Measurements from ENCODE around the gene NPFFR1. TPM values are rescaled to one million over a fixed set of nuclear protein-coding genes. Genes with fewer than 3 reads are reported as not detected.
A peak's percentile ranks its signal among the peaks of the same experiment; 100 is the strongest.

NPFFR1 gene
- total and polyA plus RNA-seq, 2 experiments from 2014 or later: 0.03 to 0.05 TPM

DNA sequence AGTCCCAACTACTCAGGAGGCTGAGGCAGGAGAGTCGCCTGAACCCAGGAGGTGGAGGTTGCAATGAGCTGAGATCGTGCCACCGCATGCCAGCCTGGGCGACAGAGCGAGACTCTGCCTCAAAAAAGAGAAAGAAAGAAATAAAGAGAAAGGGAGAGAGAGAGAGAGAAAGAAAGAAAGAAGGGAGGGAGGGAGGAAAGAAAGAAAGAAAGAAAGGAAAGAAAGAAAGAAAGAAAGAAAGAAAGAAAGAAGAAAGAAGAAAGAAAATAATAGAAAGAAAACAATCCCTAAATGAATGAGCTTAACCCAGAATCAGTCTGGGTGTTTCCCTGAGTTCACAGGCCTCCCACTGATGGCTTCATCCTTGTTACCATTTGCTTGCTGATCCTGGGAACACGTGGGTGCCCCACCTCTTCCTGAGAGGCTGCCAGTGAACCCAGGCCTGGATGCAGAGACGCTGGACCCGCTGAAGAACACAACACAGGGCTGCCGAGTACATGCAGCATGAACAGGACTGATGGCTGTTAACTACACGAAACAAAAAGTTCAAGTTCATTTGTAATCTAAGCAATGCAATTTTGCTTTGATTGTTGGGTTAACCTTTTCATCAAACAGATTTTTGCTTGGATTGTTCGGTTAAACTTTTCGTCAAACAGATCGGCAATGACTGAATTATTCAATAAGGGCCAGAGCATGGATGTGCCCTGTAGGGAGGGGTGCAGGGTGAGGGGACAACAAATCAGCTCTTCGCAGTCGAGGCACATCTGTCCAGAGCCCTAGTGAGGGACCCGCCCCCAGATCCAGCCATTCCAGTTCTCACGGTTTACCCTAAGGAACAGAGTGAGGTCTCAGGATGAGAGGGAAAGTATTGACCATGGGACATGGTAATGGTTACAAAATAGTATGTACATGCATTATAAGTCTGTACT, 11.5 kb downstream of the NPFFR1 start:
- H3K36me3 ChIP-seq (ENCODE audit: insufficient read depth): no peaks in the 10 kb centered on the region
- DNase-seq (ENCODE audit: low spot score): no peak
- H4K20me1 ChIP-seq (replicated peaks; ENCODE audit: insufficient read depth): no peaks in the 10 kb centered on the region
- H3K4me2 ChIP-seq: no peak overlapping the region
- H3K9me2 ChIP-seq (ENCODE audit: insufficient read depth): 0 out of 2 replicates have a peak, but pooled peaks cover 5% of the 10 kb centered on the region
- H3F3A ChIP-seq (replicated peaks; ENCODE audit: low read depth): no peaks in the 10 kb centered on the region
- TF ChIP-seq, protein P1, sequence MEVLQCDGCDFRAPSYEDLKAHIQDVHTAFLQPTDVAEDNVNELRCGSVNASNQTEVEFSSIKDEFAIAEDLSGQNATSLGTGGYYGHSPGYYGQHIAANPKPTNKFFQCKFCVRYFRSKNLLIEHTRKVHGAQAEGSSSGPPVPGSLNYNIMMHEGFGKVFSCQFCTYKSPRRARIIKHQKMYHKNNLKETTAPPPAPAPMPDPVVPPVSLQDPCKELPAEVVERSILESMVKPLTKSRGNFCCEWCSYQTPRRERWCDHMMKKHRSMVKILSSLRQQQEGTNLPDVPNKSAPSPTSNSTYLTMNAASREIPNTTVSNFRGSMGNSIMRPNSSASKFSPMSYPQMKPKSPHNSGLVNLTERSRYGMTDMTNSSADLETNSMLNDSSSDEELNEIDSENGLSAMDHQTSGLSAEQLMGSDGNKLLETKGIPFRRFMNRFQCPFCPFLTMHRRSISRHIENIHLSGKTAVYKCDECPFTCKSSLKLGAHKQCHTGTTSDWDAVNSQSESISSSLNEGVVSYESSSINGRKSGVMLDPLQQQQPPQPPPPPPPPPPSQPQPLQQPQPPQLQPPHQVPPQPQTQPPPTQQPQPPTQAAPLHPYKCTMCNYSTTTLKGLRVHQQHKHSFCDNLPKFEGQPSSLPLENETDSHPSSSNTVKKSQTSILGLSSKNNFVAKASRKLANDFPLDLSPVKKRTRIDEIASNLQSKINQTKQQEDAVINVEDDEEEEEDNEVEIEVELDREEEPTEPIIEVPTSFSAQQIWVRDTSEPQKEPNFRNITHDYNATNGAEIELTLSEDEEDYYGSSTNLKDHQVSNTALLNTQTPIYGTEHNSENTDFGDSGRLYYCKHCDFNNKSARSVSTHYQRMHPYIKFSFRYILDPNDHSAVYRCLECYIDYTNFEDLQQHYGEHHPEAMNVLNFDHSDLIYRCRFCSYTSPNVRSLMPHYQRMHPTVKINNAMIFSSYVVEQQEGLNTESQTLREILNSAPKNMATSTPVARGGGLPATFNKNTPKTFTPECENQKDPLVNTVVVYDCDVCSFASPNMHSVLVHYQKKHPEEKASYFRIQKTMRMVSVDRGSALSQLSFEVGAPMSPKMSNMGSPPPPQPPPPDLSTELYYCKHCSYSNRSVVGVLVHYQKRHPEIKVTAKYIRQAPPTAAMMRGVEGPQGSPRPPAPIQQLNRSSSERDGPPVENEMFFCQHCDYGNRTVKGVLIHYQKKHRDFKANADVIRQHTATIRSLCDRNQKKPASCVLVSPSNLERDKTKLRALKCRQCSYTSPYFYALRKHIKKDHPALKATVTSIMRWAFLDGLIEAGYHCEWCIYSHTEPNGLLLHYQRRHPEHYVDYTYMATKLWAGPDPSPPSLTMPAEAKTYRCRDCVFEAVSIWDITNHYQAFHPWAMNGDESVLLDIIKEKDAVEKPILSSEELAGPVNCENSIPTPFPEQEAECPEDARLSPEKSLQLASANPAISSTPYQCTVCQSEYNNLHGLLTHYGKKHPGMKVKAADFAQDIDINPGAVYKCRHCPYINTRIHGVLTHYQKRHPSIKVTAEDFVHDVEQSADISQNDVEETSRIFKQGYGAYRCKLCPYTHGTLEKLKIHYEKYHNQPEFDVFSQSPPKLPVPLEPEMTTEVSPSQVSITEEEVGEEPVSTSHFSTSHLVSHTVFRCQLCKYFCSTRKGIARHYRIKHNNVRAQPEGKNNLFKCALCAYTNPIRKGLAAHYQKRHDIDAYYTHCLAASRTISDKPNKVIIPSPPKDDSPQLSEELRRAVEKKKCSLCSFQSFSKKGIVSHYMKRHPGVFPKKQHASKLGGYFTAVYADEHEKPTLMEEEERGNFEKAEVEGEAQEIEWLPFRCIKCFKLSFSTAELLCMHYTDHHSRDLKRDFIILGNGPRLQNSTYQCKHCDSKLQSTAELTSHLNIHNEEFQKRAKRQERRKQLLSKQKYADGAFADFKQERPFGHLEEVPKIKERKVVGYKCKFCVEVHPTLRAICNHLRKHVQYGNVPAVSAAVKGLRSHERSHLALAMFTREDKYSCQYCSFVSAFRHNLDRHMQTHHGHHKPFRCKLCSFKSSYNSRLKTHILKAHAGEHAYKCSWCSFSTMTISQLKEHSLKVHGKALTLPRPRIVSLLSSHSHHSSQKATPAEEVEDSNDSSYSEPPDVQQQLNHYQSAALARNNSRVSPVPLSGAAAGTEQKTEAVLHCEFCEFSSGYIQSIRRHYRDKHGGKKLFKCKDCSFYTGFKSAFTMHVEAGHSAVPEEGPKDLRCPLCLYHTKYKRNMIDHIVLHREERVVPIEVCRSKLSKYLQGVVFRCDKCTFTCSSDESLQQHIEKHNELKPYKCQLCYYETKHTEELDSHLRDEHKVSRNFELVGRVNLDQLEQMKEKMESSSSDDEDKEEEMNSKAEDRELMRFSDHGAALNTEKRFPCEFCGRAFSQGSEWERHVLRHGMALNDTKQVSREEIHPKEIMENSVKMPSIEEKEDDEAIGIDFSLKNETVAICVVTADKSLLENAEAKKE (CRISPR knock-in tag; IDR thresholded peaks at IDR 0.05): no peak
- TF ChIP-seq STAT1 (IDR thresholded peaks at IDR 0.05; ENCODE audit: unreplicated experiment): no peak
- TF ChIP-seq, protein P2, sequence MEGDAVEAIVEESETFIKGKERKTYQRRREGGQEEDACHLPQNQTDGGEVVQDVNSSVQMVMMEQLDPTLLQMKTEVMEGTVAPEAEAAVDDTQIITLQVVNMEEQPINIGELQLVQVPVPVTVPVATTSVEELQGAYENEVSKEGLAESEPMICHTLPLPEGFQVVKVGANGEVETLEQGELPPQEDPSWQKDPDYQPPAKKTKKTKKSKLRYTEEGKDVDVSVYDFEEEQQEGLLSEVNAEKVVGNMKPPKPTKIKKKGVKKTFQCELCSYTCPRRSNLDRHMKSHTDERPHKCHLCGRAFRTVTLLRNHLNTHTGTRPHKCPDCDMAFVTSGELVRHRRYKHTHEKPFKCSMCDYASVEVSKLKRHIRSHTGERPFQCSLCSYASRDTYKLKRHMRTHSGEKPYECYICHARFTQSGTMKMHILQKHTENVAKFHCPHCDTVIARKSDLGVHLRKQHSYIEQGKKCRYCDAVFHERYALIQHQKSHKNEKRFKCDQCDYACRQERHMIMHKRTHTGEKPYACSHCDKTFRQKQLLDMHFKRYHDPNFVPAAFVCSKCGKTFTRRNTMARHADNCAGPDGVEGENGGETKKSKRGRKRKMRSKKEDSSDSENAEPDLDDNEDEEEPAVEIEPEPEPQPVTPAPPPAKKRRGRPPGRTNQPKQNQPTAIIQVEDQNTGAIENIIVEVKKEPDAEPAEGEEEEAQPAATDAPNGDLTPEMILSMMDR (conservative IDR thresholded peaks at IDR 0.05; ENCODE audit: low read depth in 2 of 2): no peak
- TF ChIP-seq POLR2AphosphoS5 (IDR thresholded peaks at IDR 0.05; ENCODE audit: low read depth): no peak
- TF ChIP-seq, protein P3, sequence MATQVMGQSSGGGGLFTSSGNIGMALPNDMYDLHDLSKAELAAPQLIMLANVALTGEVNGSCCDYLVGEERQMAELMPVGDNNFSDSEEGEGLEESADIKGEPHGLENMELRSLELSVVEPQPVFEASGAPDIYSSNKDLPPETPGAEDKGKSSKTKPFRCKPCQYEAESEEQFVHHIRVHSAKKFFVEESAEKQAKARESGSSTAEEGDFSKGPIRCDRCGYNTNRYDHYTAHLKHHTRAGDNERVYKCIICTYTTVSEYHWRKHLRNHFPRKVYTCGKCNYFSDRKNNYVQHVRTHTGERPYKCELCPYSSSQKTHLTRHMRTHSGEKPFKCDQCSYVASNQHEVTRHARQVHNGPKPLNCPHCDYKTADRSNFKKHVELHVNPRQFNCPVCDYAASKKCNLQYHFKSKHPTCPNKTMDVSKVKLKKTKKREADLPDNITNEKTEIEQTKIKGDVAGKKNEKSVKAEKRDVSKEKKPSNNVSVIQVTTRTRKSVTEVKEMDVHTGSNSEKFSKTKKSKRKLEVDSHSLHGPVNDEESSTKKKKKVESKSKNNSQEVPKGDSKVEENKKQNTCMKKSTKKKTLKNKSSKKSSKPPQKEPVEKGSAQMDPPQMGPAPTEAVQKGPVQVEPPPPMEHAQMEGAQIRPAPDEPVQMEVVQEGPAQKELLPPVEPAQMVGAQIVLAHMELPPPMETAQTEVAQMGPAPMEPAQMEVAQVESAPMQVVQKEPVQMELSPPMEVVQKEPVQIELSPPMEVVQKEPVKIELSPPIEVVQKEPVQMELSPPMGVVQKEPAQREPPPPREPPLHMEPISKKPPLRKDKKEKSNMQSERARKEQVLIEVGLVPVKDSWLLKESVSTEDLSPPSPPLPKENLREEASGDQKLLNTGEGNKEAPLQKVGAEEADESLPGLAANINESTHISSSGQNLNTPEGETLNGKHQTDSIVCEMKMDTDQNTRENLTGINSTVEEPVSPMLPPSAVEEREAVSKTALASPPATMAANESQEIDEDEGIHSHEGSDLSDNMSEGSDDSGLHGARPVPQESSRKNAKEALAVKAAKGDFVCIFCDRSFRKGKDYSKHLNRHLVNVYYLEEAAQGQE (IDR thresholded peaks at IDR 0.05; ENCODE audit: unreplicated experiment): no peak
- TF ChIP-seq CREB1 (CRISPR knock-in tag; IDR thresholded peaks at IDR 0.05; ENCODE audit: low read depth): no peak
- TF ChIP-seq EZH2 (IDR thresholded peaks at IDR 0.05; ENCODE audit: low read depth, unreplicated experiment): no peak
- TF ChIP-seq, protein P4, sequence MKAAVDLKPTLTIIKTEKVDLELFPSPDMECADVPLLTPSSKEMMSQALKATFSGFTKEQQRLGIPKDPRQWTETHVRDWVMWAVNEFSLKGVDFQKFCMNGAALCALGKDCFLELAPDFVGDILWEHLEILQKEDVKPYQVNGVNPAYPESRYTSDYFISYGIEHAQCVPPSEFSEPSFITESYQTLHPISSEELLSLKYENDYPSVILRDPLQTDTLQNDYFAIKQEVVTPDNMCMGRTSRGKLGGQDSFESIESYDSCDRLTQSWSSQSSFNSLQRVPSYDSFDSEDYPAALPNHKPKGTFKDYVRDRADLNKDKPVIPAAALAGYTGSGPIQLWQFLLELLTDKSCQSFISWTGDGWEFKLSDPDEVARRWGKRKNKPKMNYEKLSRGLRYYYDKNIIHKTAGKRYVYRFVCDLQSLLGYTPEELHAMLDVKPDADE (IDR thresholded peaks at IDR 0.05): no peak
- TF ChIP-seq EZH2phosphoT487 (IDR thresholded peaks at IDR 0.05; ENCODE audit: unreplicated experiment): no peak
- H3K4me1 ChIP-seq (ENCODE audit: insufficient read depth): peaks cover 8% of the 10 kb centered on the region; the same call in 1 of the 2 replicates
- Mint-ChIP-seq H3K9me3 (no peaks in the 10 kb centered on the region), H3K4me1 (peaks cover 15% of the 10 kb centered on the region), H3K4me3 (no peak overlapping the region), H3K27me3 (ENCODE audit: insufficient read depth, low read depth, poor library complexity) (no peaks in the 10 kb centered on the region), H3K27ac (no peak overlapping the region), H3K36me3 (ENCODE audit: low read depth) (no peaks in the 10 kb centered on the region)
- H3K4me3 ChIP-seq: no peak overlapping the region
- H2AFZ ChIP-seq: no peak overlapping the region
- no peaks in the 10 kb centered on the region for H3K79me2 ChIP-seq (replicated peaks; ENCODE audit: insufficient read depth)
- H3K27me3 ChIP-seq (ENCODE audit: insufficient read depth): no peaks in the 10 kb centered on the region
- peak; percentile 45 for ATAC-seq
- H3K27ac ChIP-seq (ENCODE audit: low read depth): no peak overlapping the region
